ENCODE results near the gene PLB1.
A peak's percentile ranks its signal among the peaks of the same experiment; 100 is the strongest.

PLB1 gene

DNA sequence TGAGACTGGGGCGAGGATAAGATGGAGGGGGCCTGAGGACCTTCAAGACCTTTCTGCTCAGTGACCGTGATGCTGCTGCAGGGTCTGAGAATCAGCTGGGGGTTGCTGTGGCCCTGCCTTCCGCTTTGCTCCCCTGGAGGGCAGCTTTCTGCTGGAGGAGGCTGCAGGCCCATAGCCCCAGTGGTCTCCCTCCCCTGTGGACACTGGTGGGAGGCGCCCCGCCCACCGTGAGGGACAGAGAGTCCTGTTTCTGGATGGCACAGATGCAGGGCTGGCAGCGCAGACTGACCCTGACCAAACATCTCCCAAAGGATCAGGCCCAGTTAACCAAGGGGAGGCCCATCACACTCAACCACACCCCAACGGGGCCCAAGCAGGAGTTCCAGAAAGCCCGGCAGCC is 42.8 kb downstream of the PLB1 start:
- TF ChIP-seq, protein P1, sequence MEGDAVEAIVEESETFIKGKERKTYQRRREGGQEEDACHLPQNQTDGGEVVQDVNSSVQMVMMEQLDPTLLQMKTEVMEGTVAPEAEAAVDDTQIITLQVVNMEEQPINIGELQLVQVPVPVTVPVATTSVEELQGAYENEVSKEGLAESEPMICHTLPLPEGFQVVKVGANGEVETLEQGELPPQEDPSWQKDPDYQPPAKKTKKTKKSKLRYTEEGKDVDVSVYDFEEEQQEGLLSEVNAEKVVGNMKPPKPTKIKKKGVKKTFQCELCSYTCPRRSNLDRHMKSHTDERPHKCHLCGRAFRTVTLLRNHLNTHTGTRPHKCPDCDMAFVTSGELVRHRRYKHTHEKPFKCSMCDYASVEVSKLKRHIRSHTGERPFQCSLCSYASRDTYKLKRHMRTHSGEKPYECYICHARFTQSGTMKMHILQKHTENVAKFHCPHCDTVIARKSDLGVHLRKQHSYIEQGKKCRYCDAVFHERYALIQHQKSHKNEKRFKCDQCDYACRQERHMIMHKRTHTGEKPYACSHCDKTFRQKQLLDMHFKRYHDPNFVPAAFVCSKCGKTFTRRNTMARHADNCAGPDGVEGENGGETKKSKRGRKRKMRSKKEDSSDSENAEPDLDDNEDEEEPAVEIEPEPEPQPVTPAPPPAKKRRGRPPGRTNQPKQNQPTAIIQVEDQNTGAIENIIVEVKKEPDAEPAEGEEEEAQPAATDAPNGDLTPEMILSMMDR (IDR thresholded peaks at IDR 0.05; ENCODE audit: low read depth, low read length) = no peak
- H3K4me3 ChIP-seq (replicated peaks in 1 of 2; ENCODE audit: low read depth in 2 of 2, low read length in 2 of 2) = no peak overlapping the region
- no peak for DNase-seq (ENCODE audit: low read depth in 2 of 2)

DNA sequence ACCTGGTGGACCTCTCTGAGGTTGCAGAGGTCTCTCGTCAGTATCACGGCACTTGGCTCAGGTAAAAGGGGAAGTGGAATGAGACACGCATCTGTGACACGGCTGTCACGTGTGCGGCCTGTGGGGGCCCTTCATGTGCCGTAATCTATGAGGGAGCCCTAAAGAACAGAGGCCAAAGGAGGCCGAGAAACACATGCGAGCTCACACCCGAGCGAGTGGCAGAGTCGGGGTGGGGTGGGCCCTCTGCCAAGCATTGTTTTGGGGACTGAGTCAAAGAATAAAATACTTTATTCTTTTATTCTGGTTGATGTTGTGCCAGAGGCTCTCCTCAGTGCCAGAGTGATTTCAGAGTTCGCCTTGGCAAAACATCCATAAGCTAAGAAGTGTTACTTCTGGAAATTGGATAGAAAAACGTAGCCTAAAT is 43.3 kb downstream of the PLB1 start:
- TF ChIP-seq, protein P1 (IDR thresholded peaks at IDR 0.05; ENCODE audit: low read depth, low read length) = no peak
- DNase-seq (ENCODE audit: low read depth in 2 of 2) = peak; percentile 41 to 42
- no peak overlapping the region for H3K4me3 ChIP-seq (replicated peaks in 1 of 2; ENCODE audit: low read depth in 2 of 2, low read length in 2 of 2)

DNA sequence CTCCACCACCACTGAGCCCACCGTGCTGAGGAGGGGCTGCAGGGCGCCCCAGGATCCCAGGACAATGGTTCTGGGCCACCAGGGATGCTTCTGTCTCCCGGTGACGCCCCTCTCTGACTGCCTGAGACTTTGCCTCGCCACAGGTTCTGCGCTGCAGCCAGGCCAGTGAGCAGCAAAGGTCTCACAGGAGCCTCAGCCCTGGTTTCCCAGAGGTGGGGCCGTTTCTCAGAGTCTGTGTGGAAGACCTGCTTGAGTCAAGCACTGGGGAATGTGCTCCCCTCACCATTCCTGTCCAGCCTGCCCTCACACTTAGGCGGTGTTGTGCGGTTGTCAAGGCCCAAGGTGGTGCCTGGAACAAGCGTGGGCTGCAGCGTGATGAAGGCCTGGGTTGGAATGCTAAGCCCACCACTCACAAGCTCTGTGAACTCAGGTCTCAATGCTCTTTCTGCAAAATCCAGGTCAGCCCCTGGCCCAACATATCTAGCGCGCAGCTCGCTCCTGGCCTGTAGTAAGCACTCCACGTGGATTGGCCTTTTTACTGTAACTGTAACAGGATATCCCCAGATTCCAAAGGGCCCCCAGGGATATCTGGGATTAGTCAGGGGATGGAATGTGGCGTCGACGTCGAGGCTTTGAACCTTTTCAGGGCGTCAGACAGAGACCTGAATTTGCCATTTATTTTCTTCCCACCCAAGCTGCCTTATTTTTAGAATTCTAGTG is 47.6 kb downstream of the PLB1 start:
- TF ChIP-seq, protein P1 (IDR thresholded peaks at IDR 0.05; ENCODE audit: low read depth, low read length) = no peak
- H3K4me3 ChIP-seq (replicated peaks in 1 of 2; ENCODE audit: low read depth in 2 of 2, low read length in 2 of 2) = no peak overlapping the region
- peak; percentile 34 to 62 for DNase-seq (ENCODE audit: low read depth in 2 of 2)

DNA sequence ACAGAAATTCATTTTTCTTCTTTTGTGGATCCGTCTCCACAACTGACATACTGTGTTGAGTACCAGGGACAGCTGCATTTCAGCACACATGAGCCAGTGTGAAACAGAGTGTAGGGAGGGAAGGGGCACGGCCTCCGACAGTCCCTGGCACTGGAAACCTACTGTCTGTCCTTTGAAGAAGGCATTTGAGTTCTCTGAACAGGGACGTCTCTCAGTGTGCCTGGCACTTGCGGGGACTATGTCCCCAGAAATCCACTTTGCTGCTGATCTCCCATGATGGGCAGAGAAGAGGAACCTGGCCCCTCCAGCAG is 48.1 kb downstream of the PLB1 start:
- no peak overlapping the region for H3K4me3 ChIP-seq (replicated peaks in 1 of 2; ENCODE audit: low read depth in 2 of 2, low read length in 2 of 2)
- TF ChIP-seq, protein P1 (IDR thresholded peaks at IDR 0.05; ENCODE audit: low read depth, low read length) = no peak
- no peak for DNase-seq (ENCODE audit: low read depth in 2 of 2)

DNA sequence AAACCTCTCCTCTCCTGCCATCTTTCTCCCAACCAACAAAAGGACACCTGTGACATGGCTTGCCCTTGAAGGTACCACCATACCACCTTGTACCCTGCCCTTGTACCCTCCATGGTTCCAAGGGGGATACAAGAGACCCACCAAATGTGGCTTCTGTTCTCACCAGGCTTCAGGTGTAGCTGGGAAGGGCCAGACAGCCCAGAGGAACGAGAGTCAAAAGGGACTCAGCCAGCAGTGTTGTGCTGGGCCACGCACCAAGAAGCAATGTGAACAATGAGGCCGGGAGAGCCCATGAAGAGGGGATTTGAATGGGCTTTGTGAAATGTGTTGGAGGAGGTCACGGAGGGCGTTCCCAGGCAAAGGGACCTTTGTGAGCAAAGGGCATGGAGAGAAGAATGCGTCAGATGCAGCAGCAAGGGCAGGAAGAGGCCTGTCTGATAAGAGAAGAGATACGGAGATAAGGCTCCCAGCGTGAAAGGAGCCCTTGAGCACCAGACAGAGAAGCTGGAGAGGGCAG is 48.6 kb downstream of the PLB1 start:
- no peak for DNase-seq (ENCODE audit: low read depth in 2 of 2)
- TF ChIP-seq, protein P1 (IDR thresholded peaks at IDR 0.05; ENCODE audit: low read depth, low read length) = no peak
- H3K4me3 ChIP-seq (replicated peaks in 1 of 2; ENCODE audit: low read depth in 2 of 2, low read length in 2 of 2) = no peak overlapping the region

DNA sequence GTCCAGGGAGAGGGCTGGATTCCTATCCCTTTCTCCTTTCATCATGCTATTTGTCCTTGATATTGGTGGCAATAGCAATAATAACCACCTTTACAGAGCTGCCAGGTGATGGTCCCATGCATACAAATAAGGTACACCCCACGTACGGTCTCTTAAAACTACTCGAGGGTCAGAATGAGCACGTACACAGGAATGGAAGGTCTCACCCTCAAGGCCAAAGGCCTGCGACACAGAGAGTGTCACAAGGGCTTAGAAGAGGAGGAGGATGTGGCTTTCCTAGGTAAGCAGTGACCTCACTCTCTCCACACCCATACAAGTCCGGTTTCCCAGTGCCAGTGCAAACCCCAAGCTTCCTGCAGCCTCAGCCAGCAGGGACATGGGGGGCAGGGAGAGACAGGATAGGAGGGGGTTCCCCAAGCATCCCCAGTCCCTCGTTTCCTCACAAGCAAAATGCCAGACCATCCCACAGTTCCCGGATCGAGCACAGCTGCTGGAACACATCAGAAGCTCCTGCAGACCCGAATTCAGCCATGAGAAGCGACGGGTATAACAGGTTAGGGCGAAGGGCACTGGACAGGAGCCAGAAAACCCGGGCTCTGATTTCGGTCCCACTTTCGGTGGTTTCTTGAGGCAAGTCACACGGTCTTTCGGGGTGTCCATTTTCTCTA is 49.2 kb downstream of the PLB1 start:
- DNase-seq (ENCODE audit: low read depth in 2 of 2) = no peak
- H3K4me3 ChIP-seq (replicated peaks in 1 of 2; ENCODE audit: low read depth in 2 of 2, low read length in 2 of 2) = no peak overlapping the region

More for the DNA sequence above, 49.2 kb downstream of the PLB1 start:
- TF ChIP-seq, protein P1 (IDR thresholded peaks at IDR 0.05; ENCODE audit: low read depth, low read length) = no peak
